Mucosa of descending colon (tissue), 3 donors: Measurements from ENCODE around the gene MBTPS1. TPM values are rescaled to one million over a fixed set of nuclear protein-coding genes. Genes with fewer than 3 reads are reported as not detected.

Experiments used
- ATAC-seq: fragments of 200-7000 bp; cut with Tn5 transposase; one replicate; pipeline ENCODE4 v1.9.1; 2020; ENCODE audit warnings: mild to moderate bottlenecking, moderate library complexity
- DNase-seq, 3 donors: peaks; one replicate each; pipeline ENCODE4 v3.0.0-alpha.2; 2020
- H3K36me3 ChIP-seq: fragments of 200-600 bp; one replicate; pipeline ENCODE4 v1.8.0; 2021; ENCODE audit warnings: low read depth, mild to moderate bottlenecking
- H3K4me1 ChIP-seq: fragments of 200-600 bp; one replicate; pipeline ENCODE4 v1.8.0; 2021; ENCODE audit warnings: low read depth, mild to moderate bottlenecking
- H3K4me3 ChIP-seq: fragments of 200-600 bp; one replicate; pipeline ENCODE4 v1.8.0; 2021; ENCODE audit warnings: mild to moderate bottlenecking
- H3K9me3 ChIP-seq: fragments of 200-600 bp; one replicate; pipeline ENCODE4 v1.8.0; 2021; ENCODE audit warnings: mild to moderate bottlenecking
- intact Hi-C, 2 donors: fragments of 100-400 bp; cut with DNase I in 1 of 2; cut with micrococcal nuclease in 1 of 2; formaldehyde crosslinking; loops; one replicate each; pipeline versions ENCODE4 v1.11.0 to v1.11.1; 2022; cut with DNase I, micrococcal nuclease
- total RNA-seq, 3 donors: library from RNA; stranded (reverse); fragmentation: NEBNext Ultra II Directional in 2 of 3; extraction: Animal tissue kit (Norgen Biotek cat#: 25700) in 2 of 3; gene quantifications; one replicate each; pipeline versions ENCODE4 v1.2.1 to v1.2.4, GENCODE V29; 2021 to 2023
- TF ChIP-seq, protein P1 (sequence below): fragments of 200-600 bp; IDR thresholded peaks from one replicate; pipeline ENCODE4 v1.8.0; 2022; ENCODE audit warnings: antibody characterized with exemption, mild to moderate bottlenecking
- donor health status: DM: no; HTN: no; CAD: no; lungs with moderate emphysema.
- donor health status: DM: no; HTN: no; CAD: no.
- donor health status: DM: no; HTN: yes; CAD: no.

The MBTPS1 gene
- total RNA-seq, 3 donors from 2014 or later = 66.1 to 97.0 (median 93.4) TPM

DNA sequence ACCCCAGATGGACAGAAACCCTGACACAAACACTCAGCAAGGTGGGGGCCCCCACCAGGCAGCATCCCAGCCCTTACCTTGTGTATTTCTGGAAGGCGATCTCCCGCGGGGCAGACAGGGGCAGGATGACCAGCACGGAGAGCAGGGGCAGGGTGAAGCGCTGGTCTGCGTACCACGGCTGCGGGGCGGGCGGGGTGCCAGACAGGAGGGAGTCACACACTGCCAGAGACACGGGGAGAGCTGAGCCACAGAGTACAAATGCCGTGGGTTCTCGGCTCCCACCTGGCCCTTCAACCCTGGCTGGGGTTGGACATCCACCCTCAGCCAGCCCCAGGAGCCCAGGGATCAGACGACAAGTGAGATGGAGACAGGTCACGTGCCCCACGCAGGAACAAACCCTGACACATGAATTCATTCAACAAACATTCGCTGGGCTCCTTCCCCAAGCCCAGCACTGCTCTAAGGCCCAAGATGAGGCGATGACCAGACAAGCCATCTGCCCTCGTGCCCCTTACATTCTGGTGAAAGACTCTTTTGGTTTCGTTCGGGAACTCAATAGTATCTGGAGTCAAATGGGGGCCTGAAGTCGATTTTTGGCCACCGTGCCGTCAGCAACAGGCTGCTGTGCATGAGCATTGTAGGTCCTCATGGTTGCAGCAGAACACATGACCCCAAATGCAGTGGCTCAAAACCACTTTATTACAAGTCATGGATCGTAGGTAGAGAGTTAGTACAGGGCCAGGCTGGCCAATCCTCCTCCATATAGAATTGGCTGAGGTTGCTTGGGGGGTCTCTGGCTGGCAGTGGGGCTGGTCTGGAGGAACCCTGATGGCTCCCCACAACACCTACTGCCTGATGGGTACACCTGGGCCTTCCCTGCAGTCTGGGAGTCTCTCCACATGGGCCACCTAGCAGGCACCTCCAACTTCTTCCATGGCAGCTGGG is 83.2 kb downstream of the MBTPS1 start:
- ATAC-seq (no peak), DNase-seq (no peak)
- H3K4me3 ChIP-seq = no peak overlapping the region
- H3K36me3 ChIP-seq = no peaks in the 10 kb centered on the region
- TF ChIP-seq, protein P1, sequence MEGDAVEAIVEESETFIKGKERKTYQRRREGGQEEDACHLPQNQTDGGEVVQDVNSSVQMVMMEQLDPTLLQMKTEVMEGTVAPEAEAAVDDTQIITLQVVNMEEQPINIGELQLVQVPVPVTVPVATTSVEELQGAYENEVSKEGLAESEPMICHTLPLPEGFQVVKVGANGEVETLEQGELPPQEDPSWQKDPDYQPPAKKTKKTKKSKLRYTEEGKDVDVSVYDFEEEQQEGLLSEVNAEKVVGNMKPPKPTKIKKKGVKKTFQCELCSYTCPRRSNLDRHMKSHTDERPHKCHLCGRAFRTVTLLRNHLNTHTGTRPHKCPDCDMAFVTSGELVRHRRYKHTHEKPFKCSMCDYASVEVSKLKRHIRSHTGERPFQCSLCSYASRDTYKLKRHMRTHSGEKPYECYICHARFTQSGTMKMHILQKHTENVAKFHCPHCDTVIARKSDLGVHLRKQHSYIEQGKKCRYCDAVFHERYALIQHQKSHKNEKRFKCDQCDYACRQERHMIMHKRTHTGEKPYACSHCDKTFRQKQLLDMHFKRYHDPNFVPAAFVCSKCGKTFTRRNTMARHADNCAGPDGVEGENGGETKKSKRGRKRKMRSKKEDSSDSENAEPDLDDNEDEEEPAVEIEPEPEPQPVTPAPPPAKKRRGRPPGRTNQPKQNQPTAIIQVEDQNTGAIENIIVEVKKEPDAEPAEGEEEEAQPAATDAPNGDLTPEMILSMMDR = no peak
- no peaks in the 10 kb centered on the region for H3K9me3 ChIP-seq
- intact Hi-C loops = no loop called here
- H3K4me1 ChIP-seq = no peaks in the 10 kb centered on the region

DNA sequence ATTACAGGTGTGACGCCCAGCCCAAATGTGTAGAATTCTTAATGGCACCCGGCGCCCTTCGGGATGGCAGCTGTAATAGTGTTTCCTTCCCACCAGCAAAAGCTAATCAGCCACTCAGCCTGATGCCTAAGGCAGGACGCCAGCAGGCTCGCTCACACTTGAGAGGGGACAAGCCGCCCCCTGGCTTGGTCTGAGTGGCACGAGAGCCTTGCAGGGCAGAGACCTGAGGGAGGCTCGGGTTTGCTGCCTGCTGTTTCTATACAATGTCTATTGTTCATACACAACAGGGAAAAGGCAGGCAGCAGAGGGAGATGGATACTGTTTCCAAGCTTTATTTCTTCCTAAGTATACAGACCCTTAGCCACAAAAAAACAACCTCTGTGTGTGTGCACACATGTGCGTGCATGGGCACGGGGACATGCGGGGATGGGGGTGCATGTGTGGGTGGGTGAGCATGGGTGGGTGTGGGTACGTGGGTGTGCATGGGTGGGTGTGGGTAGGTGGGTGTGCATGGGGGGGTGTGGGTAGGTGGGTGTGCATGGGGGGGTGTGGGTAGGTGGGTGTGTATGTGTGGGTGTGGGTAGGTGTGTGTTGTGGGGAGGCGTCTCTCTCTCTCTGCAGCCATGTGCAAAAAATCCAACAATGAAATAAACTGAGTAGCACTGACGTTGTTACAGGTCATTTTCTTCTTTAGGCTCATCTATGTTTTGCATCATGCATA is 84.1 kb downstream of the MBTPS1 start:
- no peak for ATAC-seq
- TF ChIP-seq, protein P1 = no peak
- no peaks in the 10 kb centered on the region for H3K9me3 ChIP-seq

DNA sequence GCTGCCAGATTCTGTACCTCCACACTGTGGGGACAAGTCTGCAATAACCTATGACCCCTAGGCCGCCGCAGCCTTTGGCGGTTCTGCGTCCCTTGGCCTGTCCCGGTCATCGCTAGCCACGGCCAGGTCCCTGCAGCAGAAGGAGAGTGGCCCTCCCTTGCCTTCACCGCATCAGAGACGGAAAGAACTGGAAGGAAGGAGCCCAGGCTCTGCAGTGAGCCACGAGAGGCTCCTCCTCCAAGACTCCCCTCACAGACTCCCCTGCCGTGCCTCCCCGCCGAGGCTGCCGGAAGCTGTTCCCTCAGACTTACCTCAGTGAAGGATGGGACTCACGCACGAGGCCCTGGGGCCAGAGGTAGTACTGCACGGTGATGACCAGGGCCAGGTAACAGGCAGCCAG is 85.2 kb downstream of the MBTPS1 start:
- intact Hi-C loops = no loop called here
- no peak for DNase-seq
- TF ChIP-seq, protein P1 = no peak
- no peaks in the 10 kb centered on the region for H3K4me1 ChIP-seq
- no peak overlapping the region for H3K4me3 ChIP-seq
- no peaks in the 10 kb centered on the region for H3K36me3 ChIP-seq
- H3K9me3 ChIP-seq = no peaks in the 10 kb centered on the region
- ATAC-seq = no peak

More for the DNA sequence above, 84.1 kb downstream of the MBTPS1 start:
- intact Hi-C loops = no loop called here
- H3K4me3 ChIP-seq = no peak overlapping the region
- no peak for DNase-seq
- no peaks in the 10 kb centered on the region for H3K4me1 ChIP-seq
- H3K36me3 ChIP-seq = no peaks in the 10 kb centered on the region

DNA sequence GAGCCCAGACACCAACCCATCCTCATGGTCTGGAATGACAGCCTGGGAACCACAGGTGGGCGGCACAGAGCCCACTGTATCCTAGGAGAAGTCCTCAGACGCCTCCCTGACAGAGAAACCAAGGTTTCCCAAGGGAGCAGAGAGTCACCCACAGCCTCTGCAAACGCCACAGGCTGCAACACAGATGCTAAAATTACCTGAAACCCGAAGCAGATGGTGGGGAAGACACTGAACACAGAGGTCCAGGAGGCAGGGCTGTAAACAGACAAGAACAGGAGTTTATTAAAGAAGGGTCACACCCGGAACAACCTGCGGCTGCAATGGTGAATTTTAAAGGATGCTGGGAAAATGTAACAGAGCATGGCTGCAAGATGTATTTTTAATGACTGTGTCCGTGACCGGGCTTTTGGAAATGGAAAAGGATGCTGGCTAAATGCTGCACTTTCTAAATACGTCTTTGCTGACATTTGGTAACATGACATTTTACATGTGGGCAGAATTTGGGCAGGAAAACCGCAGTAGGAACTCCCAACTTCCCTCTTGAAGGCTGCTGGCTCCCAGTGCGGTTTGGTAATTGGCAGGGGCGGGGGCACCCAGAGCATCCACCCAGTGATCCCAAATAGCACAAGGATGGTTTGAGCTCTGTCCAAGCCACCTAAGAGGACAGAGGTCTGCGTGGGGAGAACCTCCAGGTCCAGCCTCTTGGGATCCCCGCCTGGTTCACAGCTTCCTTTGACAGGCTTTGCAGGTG is 87.3 kb downstream of the MBTPS1 start:
- H3K4me3 ChIP-seq = no peak overlapping the region
- no peaks in the 10 kb centered on the region for H3K36me3 ChIP-seq
- no peaks in the 10 kb centered on the region for H3K9me3 ChIP-seq
- DNase-seq (no peak), ATAC-seq (no peak)
- H3K4me1 ChIP-seq = no peaks in the 10 kb centered on the region
- intact Hi-C loops = no loop called here
- TF ChIP-seq, protein P1 = no peak

DNA sequence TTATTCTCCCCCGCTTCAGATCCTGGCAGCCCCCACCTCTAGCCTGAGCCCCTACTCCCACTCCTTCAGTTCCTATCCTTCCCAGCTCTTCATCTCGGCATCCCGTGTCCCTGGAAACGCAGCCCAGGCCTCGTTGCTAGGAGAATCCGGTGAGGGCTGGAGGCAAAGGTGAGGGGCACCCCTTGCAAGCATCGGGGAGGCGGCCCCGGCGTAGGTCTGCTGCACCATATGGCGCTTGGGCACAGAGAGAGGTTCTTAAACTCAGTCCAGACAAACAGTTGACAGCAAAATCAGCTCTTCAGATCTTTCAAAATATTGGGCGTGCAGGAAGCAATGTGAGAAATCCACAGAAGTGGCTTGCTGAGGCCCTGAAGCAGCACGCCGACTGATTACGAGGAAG is 89.1 kb downstream of the MBTPS1 start:
- Histone ChIP-seq H3K36me3 (no peaks in the 10 kb centered on the region), H3K9me3 (no peaks in the 10 kb centered on the region), H3K4me3 (no peak overlapping the region), H3K4me1 (no peaks in the 10 kb centered on the region)
- DNase-seq (no peak), ATAC-seq (no peak)
- TF ChIP-seq, protein P1 = no peak
- intact Hi-C loops = no loop called here
